ENCODE data around the gene SGK1.

DNA sequence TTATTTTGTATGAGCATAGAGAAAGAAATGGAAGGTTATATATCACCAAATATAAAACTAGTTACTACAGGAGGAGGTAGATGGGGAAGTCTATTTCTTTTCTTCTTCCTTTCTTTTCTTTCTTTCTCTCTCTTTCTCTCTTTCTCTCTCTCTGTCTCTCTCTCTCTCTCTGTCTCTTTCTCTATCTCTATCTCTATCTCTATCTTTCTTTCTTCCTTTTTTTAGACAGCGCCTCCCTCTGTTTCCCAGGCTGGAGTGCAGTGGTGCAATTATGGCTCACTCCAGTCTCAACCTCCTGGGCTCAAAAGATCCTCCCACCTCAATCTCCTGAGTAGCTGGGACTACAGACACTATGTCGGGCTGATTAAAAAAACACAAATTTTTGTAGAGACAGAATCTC, 10.2 kb upstream of the SGK1 start:
- TF ChIP-seq FOXK2 (IDR thresholded peaks at IDR 0.05) (no peak), ARNT (IDR thresholded peaks at IDR 0.05) (no peak), SUZ12 (IDR thresholded peaks at IDR 0.05) (no peak), L3MBTL2 (conservative IDR thresholded peaks at IDR 0.05) (no peak), SP1 (IDR thresholded peaks at IDR 0.05) (no peak), ZNF384 (IDR thresholded peaks at IDR 0.05) (no peak)
- TF ChIP-seq, protein P1, sequence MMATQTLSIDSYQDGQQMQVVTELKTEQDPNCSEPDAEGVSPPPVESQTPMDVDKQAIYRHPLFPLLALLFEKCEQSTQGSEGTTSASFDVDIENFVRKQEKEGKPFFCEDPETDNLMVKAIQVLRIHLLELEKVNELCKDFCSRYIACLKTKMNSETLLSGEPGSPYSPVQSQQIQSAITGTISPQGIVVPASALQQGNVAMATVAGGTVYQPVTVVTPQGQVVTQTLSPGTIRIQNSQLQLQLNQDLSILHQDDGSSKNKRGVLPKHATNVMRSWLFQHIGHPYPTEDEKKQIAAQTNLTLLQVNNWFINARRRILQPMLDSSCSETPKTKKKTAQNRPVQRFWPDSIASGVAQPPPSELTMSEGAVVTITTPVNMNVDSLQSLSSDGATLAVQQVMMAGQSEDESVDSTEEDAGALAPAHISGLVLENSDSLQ (IDR thresholded peaks at IDR 0.05): no peak

Data from HEK293T (cell line).